GM13977 (cell line): Measurements from ENCODE around the gene SUSD4.

Experiments used
- DNase-seq: peaks from one replicate; pipeline ENCODE4 v3.0.0; 2012; ENCODE audit warnings: low spot score
- CTCF ChIP-seq: IDR thresholded peaks from 2 replicates; pipeline ENCODE4 v1.5.1; 2012; ENCODE audit warnings: mild to moderate bottlenecking, control low read depth; ENCODE audit not compliant: insufficient read depth; ENCODE audit errors: extremely low read depth, missing control alignments
- in situ Hi-C: fragments of 300-500 bp; cut with MboI; formaldehyde crosslinking; loops from one replicate; pipeline ENCODE4 v1.12.0; 2022; ENCODE audit warnings: low sequenced_read_pairs, low pct_unique_long_range_greater_than_20kb, mixed read lengths, inconsistent platforms; ENCODE audit not compliant: unreplicated experiment

Gene SUSD4

GRCh38 chr1:223203034-223203408, 161.0 kb downstream of the SUSD4 start:
- in situ Hi-C loops = no loop called here
- no peak for TF ChIP-seq CTCF
- no peak for DNase-seq

GRCh38 chr1:223202376-223203033, 161.5 kb downstream of the SUSD4 start:
- DNase-seq = no peak
- no peak for TF ChIP-seq CTCF
- in situ Hi-C loops = no loop called here

- in situ Hi-C loops = no loop called here
- TF ChIP-seq CTCF = no peak
- DNase-seq = no peak
Measured at GRCh38 chr1:223201967-223202366, 162.0 kb downstream of the SUSD4 start.

GRCh38 chr1:223200903-223201302, 163.1 kb downstream of the SUSD4 start:
- in situ Hi-C loops = no loop called here
- DNase-seq = no peak
- TF ChIP-seq CTCF = no peak

DNA sequence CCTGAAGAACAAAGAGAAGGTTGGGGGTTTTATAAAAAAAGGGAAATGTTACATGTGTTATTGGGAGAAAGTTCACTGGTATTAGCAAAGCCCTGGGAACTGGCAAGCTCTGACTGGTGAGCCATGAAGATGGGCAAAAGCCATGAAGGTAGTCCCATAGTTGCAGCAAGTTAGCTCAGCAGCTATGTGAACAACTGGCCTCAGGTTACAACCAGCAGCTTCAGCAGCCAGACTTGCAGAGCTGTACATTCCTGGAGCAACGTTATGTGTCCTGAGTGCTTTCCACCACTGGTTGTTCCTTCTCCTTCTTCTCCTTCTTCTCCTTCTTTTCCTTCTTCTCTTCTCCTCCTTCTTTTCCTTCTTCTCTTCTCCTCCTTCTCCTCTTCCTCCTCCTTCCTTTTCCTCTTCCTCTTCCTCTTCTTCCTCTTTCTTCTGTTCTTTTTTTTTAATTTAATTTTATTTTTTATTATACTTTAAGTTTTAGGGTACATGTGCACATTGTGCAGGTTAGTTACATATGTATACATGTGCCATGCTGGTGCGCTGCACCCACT, 164.8 kb downstream of the SUSD4 start:
- in situ Hi-C loops = no loop called here
- no peak for TF ChIP-seq CTCF
- DNase-seq = no peak

DNA sequence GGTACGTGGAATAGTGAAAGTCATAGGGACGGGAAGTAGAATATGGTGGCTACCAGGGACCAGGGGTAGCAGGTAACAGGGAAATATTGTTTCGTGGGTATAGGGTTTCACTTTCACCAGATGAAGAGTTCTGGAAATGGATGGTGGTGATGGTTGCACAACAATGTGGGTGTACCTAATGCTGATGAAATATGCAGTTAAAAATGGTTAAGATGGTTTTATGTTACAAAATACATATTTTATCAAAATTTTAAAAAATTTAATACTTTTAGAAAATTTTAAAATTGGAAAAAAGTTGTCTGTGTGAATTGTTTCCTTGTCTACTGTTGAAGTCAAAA, 165.4 kb downstream of the SUSD4 start:
- TF ChIP-seq CTCF = no peak
- DNase-seq = no peak
- in situ Hi-C loops = no loop called here
